WTC11 (cell line): Measurements from ENCODE around the gene NEURL1. TPM values are rescaled to one million over a fixed set of nuclear protein-coding genes. Genes with fewer than 3 reads are reported as not detected.

Source experiments
- ATAC-seq: fragments of 200-7000 bp; cut with Tn5 transposase; 2 replicates; pipeline ENCODE4 v1.10.0; 2021; ENCODE audit warnings: mild to moderate bottlenecking, moderate library complexity
- CTCF ChIA-PET: fragments of 300-600 bp; sonication (Branson Sonifier 250); formaldehyde crosslinking; loops from one replicate; lab custom pipeline; 2021; ENCODE audit warnings: antibody characterized with exemption; lab: Charles Lee
- POLR2A ChIA-PET: fragments of 350-600 bp; sonication (Branson Sonifier 250); formaldehyde crosslinking; loops from one replicate; lab custom pipeline; 2021; ENCODE audit warnings: antibody characterized with exemption; lab: Charles Lee
- DNase-seq: peaks from one replicate; pipeline ENCODE4 v3.0.0; 2021; ENCODE audit warnings: low spot score
- H3K27ac Mint-ChIP-seq: 2 replicates; pipeline ENCODE4 v1.8.0; 2021; ENCODE audit warnings: mixed read lengths
- H3K27me3 Mint-ChIP-seq: 2 replicates; pipeline ENCODE4 v1.8.0; 2021; ENCODE audit warnings: low read depth, mild to moderate bottlenecking, moderate library complexity, mixed read lengths
- H3K36me3 Mint-ChIP-seq: 2 replicates; pipeline ENCODE4 v1.8.0; 2021; ENCODE audit warnings: mixed read lengths
- H3K4me1 Mint-ChIP-seq: 2 replicates; pipeline ENCODE4 v1.8.0; 2022; ENCODE audit warnings: mixed read lengths
- H3K4me3 Mint-ChIP-seq: 2 replicates; pipeline ENCODE4 v1.8.0; 2021; ENCODE audit warnings: mild to moderate bottlenecking, moderate library complexity, mixed read lengths
- H3K9me3 Mint-ChIP-seq: 2 replicates; pipeline ENCODE4 v1.8.0; 2021; ENCODE audit warnings: mixed read lengths
- ATF1 ChIP-seq: sonication (generic); formaldehyde crosslinking; IDR thresholded peaks from 2 replicates; pipeline ENCODE4 v1.8.1; 2023; ENCODE audit warnings: mild to moderate bottlenecking, moderate library complexity, missing genetic modification reagents
- NFE2L1 ChIP-seq: sonication (generic); formaldehyde crosslinking; IDR thresholded peaks from 2 replicates; pipeline ENCODE4 v1.8.1; 2023; ENCODE audit warnings: missing genetic modification reagents
- NFYB ChIP-seq: sonication (generic); formaldehyde crosslinking; conservative IDR thresholded peaks from 2 replicates; pipeline ENCODE4 v1.8.0; 2022; ENCODE audit warnings: low read depth, missing genetic modification reagents
- OVOL2 ChIP-seq: fragments of 250-450 bp; sonication (Bioruptor Pico); IDR thresholded peaks from 2 replicates; pipeline ENCODE4 v1.9.0; 2021; ENCODE audit warnings: mild to moderate bottlenecking, borderline replicate concordance
- SMAD4 ChIP-seq: sonication (generic); formaldehyde crosslinking; IDR thresholded peaks from 2 replicates; pipeline ENCODE4 v1.8.0; 2022; ENCODE audit warnings: mild to moderate bottlenecking, missing genetic modification reagents
- TEAD1 ChIP-seq: sonication (generic); formaldehyde crosslinking; IDR thresholded peaks from 2 replicates; pipeline ENCODE4 v1.8.0; 2022; ENCODE audit warnings: mild to moderate bottlenecking, missing genetic modification reagents
- ZNF423 ChIP-seq: fragments of 250-450 bp; sonication (Bioruptor Pico); IDR thresholded peaks from 2 replicates; pipeline ENCODE4 v2.1.2; 2022; ENCODE audit warnings: mild to moderate bottlenecking, moderate library complexity
- total RNA-seq: library from RNA; stranded (reverse); gene quantifications from 3 replicates; pipeline ENCODE4 v1.2.3, GENCODE V29; 2021
- TF ChIP-seq, protein P1 (sequence below): sonication (generic); formaldehyde crosslinking; conservative IDR thresholded peaks from 2 replicates; pipeline ENCODE4 v1.8.1; 2022; ENCODE audit warnings: mild to moderate bottlenecking, missing genetic modification reagents
- TF ChIP-seq, protein P2 (sequence below): sonication (generic); formaldehyde crosslinking; IDR thresholded peaks from 2 replicates; pipeline ENCODE4 v1.8.1; 2022; ENCODE audit warnings: low read depth, missing genetic modification reagents, borderline replicate concordance
- TF ChIP-seq, protein P3 (sequence below): fragments of 250-450 bp; sonication (Bioruptor Pico); IDR thresholded peaks from 2 replicates; pipeline ENCODE4 v1.9.0; 2021; ENCODE audit warnings: moderate library complexity, mild to moderate bottlenecking, inconsistent platforms, borderline replicate concordance
- TF ChIP-seq, protein P4 (sequence below): sonication (generic); formaldehyde crosslinking; IDR thresholded peaks from 2 replicates; pipeline ENCODE4 v1.8.1; 2022; ENCODE audit warnings: missing genetic modification reagents, borderline replicate concordance
- TF ChIP-seq, protein P5 (sequence below): fragments of 250-450 bp; sonication (Bioruptor Pico); IDR thresholded peaks from 2 replicates; pipeline ENCODE4 v2.1.2; 2022; ENCODE audit warnings: mild to moderate bottlenecking, moderate library complexity
- TF ChIP-seq, protein P6 (sequence below): fragments of 250-450 bp; sonication (Bioruptor Pico); conservative IDR thresholded peaks from 2 replicates; pipeline ENCODE4 v1.9.0; 2021; ENCODE audit warnings: mild to moderate bottlenecking

NEURL1 gene
- total RNA-seq, 1 experiment from 2014 or later = 1.2 TPM

DNA sequence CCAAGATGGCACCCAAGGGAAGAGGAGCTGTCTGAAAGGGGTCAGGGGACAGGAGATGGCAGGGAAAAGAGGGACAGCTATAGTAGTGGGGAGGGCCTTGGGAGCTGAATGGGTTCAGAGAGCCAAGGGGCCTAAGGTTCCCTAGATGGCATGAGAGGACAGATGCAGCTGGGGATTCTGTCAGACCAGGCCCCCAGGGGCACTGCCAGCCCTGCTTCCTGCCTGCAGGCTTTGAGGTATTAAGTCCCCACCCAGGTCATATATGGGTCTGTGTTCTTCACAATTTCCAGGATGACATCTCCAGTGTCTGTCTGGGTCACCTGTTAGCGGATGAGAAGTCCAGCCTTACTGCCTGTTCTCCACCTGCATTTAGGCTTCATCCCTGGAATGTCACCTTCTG is 56.7 kb downstream of the NEURL1 start:
- no peak overlapping the region for H3K27ac Mint-ChIP-seq
- TF ChIP-seq ZNF423 (CRISPR knock-in tag) (no peak), ATF1 (no peak), SMAD4 (no peak), TEAD1 (no peak), NFYB (CRISPR knock-in tag) (no peak), OVOL2 (no peak)
- TF ChIP-seq, protein P1, sequence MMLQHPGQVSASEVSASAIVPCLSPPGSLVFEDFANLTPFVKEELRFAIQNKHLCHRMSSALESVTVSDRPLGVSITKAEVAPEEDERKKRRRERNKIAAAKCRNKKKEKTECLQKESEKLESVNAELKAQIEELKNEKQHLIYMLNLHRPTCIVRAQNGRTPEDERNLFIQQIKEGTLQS = no peak
- TF ChIP-seq, protein P2, sequence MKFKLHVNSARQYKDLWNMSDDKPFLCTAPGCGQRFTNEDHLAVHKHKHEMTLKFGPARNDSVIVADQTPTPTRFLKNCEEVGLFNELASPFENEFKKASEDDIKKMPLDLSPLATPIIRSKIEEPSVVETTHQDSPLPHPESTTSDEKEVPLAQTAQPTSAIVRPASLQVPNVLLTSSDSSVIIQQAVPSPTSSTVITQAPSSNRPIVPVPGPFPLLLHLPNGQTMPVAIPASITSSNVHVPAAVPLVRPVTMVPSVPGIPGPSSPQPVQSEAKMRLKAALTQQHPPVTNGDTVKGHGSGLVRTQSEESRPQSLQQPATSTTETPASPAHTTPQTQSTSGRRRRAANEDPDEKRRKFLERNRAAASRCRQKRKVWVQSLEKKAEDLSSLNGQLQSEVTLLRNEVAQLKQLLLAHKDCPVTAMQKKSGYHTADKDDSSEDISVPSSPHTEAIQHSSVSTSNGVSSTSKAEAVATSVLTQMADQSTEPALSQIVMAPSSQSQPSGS = no peak
- TF ChIP-seq, protein P3, sequence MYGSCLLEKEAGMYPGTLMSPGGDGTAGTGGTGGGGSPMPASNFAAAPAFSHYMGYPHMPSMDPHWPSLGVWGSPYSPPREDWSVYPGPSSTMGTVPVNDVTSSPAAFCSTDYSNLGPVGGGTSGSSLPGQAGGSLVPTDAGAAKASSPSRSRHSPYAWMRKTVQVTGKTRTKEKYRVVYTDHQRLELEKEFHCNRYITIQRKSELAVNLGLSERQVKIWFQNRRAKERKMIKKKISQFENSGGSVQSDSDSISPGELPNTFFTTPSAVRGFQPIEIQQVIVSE = no peak
- TF ChIP-seq, protein P4, sequence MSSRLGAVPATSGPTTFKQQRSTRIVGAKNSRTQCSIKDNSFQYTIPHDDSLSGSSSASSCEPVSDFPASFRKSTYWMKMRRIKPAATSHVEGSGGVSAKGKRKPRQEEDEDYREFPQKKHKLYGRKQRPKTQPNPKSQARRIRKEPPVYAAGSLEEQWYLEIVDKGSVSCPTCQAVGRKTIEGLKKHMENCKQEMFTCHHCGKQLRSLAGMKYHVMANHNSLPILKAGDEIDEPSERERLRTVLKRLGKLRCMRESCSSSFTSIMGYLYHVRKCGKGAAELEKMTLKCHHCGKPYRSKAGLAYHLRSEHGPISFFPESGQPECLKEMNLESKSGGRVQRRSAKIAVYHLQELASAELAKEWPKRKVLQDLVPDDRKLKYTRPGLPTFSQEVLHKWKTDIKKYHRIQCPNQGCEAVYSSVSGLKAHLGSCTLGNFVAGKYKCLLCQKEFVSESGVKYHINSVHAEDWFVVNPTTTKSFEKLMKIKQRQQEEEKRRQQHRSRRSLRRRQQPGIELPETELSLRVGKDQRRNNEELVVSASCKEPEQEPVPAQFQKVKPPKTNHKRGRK (CRISPR knock-in tag) = no peak
- TF ChIP-seq, protein P5, sequence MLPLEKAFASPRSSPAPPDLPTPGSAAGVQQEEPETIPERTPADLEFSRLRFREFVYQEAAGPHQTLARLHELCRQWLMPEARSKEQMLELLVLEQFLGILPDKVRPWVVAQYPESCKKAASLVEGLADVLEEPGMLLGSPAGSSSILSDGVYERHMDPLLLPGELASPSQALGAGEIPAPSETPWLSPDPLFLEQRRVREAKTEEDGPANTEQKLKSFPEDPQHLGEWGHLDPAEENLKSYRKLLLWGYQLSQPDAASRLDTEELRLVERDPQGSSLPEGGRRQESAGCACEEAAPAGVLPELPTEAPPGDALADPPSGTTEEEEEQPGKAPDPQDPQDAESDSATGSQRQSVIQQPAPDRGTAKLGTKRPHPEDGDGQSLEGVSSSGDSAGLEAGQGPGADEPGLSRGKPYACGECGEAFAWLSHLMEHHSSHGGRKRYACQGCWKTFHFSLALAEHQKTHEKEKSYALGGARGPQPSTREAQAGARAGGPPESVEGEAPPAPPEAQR = no peak
- H3K4me1 Mint-ChIP-seq = peaks cover 5% of the 10 kb centered on the region; the same call in 1 of the 2 replicates
- no peak for ATAC-seq
- CTCF ChIA-PET = interaction anchor here (1.6 kb wide), 1 partner anchor 15 kb away, joined by 3 read pairs; no protein-coding TSS in a partner anchor
- DNase-seq = no peak
- no peaks in the 10 kb centered on the region for H3K9me3 Mint-ChIP-seq
- H3K4me3 Mint-ChIP-seq = no peak overlapping the region
- no peaks in the 10 kb centered on the region for H3K36me3 Mint-ChIP-seq
- POLR2A ChIA-PET = no interaction called here
- H3K27me3 Mint-ChIP-seq = peaks cover 15% of the 10 kb centered on the region

DNA sequence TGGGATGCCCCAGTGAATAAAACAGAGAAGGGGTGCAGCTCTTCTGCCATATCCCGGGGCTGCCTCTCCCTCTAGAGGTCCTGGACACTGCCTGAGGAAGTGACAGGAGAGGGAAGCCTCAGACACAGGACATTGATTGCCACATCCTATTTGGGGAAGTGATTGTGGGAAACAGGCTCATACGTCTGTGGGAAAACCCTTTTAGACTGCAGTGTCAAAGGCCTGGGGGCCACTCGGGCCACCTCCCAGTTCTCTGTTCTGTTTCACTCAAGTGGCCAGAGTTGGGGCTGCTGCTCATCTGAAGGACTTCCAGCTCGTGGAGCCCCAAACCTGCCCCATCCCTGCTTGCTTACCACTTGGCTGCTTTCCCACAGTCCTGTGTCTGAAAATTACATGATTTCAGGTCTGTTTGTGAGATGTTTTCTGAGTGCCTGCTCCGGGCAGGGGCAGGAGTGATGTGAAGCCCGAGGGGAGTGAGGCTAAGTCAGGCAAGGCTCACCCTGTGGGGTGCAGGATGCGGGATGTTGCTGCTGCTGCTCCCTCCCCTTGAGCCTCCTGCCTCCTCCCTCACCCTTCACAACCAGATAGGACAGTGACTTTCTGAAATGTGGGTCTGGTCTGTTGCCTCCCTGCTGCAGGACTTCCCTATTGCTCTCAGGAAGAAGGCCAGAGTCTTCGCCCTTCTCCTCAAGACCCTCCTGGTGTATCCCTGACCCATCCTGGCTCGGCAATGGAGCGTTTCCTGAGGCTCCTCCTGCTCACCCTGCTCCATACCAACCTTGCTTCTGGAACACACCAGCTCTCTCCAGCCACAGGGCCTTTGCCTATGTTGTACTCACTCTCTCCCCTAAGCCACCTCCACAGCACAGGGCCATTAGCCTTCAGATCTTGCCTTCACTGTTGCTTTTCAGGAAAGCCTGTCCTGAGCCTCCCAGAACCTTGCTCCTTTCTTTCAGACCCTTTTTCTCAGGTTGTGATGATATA is 58.4 kb downstream of the NEURL1 start:
- TF ChIP-seq, protein P6, sequence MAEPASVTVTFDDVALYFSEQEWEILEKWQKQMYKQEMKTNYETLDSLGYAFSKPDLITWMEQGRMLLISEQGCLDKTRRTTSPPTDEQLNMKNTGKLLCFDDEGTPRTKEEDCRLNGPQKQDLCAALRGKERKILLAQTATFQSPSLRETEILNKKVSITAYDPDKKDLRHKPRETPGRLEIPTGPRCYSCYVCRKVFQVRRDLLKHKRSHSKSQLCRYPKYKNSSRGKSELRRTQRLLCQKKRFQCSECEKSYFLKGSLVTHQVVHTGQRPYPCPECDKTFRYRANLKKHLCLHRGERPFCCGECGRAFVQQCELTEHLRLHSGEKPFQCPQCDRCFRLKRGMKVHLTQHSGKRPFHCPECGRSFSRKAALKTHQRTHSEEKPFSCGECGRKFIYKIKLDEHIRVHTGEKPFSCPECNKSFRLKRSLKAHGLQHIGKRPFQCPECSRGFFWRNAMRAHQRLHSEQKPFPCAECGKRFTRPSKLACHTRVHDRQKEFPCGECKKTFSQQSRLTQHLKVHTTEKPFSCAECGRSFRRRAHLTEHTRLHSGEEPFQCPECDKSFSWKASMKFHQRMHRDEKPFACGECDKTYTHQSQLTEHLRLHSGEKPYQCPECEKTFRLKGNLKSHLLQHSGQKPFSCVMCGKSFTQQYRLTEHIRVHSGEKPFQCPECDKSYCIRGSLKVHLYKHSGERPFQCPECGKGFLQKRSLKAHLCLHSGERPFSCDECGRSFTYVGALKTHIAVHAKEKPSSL (CRISPR knock-in tag) = no peak
- TF ChIP-seq NFE2L1 = no peak
- TF ChIP-seq, all 79 proteins: peak for 0
- ChIA-PET POLR2A (no interaction called here), CTCF (interaction anchor here (0.6 to 1.6 kb wide), 4 partner anchors 9 to 19 kb away, joined by 3 to 5 read pairs (median 3); no protein-coding TSS in a partner anchor)
- H3K4me1 Mint-ChIP-seq = peaks cover 5% of the 10 kb centered on the region; the same call in 1 of the 2 replicates
- H3K27me3 Mint-ChIP-seq = peaks cover 26% of the 10 kb centered on the region
- DNase-seq (peak; percentile 3), ATAC-seq (no peak)
- no peak overlapping the region for H3K4me3 Mint-ChIP-seq
- H3K9me3 Mint-ChIP-seq = no peaks in the 10 kb centered on the region
- H3K27ac Mint-ChIP-seq = no peak overlapping the region
- H3K36me3 Mint-ChIP-seq = no peaks in the 10 kb centered on the region
